ENCODE data around the gene ADAMTS2.

DNA sequence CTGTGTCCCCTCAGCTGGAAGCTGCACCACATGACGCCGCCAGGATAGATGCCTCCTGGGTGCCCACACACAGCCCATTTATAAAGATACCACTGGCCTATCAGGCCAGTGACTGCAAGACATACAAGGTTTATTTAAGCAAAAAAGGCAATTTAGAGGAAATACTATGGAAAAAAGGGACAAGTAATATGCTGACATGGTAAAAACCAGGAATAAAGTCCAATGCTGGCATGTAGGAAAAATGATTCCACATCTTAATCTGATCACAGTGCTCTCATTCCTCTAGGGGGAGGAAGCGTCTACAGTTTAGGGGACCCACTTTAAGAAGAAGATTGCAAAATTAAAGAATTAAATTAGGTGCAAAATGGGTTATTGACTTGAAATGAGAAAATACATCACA is 205.0 kb downstream of the ADAMTS2 start:
- TF ChIP-seq EZH2 (IDR thresholded peaks at IDR 0.05) (no peak), POLR2AphosphoS5 (IDR thresholded peaks at IDR 0.05; ENCODE audit: borderline replicate concordance, low read depth, low read length) (no peak), FOXP2 (optimal IDR thresholded peaks at IDR 0.05; ENCODE audit: control extremely low read depth, extremely low read length, insufficient read depth) (no peak)
